8988T (cell line): ENCODE measurements around the gene FAT2.

Experiments used
- DNase-seq: peaks from one replicate; pipeline ENCODE4 v3.0.0; 2011

FAT2 gene

DNA sequence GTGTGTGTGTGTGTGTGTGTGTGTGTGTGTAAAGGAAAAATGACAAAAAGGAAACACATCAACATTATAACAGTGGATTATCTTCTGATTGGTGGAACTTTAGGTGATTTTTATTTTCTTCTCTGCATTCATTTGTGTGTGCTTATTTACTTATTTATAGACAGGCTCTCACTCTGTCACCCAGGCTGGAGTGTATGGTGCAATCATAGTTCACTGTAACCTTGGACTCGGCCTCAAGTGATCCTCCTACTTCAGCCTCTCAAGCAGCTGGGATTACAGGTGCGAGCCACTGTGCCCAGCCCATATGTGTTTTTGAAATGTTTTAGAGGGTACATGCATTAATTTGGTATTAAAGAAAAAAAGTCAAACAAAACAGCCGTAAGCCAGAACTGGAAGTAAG is 39.1 kb downstream of the FAT2 start:
- no peak for DNase-seq

DNA sequence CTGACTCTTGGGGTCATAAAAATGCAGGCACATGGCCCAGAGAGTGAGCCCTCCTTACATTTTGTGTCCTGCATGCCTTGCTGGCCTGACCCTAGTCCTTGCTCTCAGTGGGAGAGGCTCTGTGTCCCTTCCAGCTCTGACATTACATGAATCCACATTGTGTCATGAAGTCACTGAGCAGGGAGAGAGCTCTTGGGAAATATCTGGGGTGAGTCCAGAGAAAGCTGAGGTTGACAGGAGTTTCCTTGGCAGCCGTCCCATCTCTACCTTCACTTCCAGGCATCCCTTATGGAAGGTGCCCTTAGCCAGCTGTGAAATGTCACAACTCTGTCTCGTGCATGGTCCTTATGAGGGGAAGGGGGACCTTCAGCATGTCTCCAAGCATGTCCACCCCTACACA is 41.0 kb downstream of the FAT2 start:
- DNase-seq = no peak

GRCh38 chr5:151549713-151550112 is 41.4 kb downstream of the FAT2 start:
- DNase-seq = no peak

- no peak for DNase-seq
These were observed 43.8 kb downstream of the FAT2 start for GRCh38 chr5:151547364-151547763.

DNA sequence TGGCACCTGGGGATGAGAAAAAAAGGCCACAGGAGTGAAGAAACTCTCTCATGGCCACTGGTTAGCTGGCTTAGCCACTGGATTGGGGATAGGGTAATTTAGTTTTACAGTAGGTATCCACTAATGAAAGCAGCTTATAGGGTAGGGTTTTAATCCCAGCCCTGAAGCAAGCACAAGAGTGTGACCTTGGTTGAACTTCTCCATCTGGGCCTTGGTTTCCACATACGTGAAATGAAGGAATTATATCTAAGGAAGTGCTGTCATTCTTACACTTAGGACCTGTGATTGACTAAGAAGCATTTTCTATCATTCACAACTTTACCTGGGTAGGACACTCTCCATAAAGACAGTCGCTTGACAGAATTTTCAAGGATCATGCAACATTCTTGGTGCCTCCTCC is 49.6 kb downstream of the FAT2 start:
- no peak for DNase-seq
